D721Med (cell line): ENCODE results near the gene CDYL.

Experiments
- DNase-seq: peaks from one replicate; pipeline ENCODE4 v3.0.0; 2011; ENCODE audit warnings: low spot score; ENCODE audit not compliant: insufficient read length
- FAIRE-seq: peaks from 2 replicates; lab custom pipeline; 2011; peaks lifted over from hg19 to GRCh38; lab: Jason Lieb, UNC
- TF ChIP-seq, protein P1 (sequence below): IDR thresholded peaks from 2 replicates; pipeline ENCODE4 v1.5.1; 2012; ENCODE audit warnings: mild to moderate bottlenecking, control low read depth; ENCODE audit not compliant: insufficient read depth; ENCODE audit errors: missing control alignments

The CDYL gene

DNA sequence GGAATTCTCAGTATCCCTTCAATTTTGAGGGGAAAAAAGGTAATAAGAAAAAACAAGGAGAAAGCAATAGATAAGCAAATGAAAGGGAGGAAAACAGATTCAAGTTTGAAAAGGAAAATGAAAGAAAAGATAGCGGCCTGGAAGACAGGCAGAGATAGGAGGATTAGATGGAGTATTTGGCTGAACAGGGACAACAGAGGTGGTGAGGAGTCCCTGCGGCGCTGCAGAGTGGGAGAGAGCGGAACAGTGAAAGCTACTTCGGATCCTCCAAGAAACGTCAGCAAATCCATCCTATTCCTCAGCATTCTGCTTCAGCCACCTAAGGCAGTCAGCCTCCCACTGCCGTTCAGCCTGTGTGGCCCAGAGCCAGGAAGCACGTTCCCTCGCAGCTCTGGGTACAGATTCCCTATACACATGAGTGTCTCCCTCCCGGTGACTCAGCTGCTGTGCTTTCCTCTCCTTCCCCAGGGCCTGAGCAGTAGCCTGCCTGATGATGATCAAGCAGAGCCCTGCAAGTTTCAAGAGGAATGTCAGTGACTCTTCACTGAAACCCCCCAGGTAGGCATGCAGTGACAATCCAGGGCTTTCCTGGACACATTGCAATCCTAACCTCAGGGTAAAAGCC lies 43.4 kb upstream of the CDYL start:
- TF ChIP-seq, protein P1, sequence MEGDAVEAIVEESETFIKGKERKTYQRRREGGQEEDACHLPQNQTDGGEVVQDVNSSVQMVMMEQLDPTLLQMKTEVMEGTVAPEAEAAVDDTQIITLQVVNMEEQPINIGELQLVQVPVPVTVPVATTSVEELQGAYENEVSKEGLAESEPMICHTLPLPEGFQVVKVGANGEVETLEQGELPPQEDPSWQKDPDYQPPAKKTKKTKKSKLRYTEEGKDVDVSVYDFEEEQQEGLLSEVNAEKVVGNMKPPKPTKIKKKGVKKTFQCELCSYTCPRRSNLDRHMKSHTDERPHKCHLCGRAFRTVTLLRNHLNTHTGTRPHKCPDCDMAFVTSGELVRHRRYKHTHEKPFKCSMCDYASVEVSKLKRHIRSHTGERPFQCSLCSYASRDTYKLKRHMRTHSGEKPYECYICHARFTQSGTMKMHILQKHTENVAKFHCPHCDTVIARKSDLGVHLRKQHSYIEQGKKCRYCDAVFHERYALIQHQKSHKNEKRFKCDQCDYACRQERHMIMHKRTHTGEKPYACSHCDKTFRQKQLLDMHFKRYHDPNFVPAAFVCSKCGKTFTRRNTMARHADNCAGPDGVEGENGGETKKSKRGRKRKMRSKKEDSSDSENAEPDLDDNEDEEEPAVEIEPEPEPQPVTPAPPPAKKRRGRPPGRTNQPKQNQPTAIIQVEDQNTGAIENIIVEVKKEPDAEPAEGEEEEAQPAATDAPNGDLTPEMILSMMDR: no peak
- FAIRE-seq (no peak), DNase-seq (no peak)

DNA sequence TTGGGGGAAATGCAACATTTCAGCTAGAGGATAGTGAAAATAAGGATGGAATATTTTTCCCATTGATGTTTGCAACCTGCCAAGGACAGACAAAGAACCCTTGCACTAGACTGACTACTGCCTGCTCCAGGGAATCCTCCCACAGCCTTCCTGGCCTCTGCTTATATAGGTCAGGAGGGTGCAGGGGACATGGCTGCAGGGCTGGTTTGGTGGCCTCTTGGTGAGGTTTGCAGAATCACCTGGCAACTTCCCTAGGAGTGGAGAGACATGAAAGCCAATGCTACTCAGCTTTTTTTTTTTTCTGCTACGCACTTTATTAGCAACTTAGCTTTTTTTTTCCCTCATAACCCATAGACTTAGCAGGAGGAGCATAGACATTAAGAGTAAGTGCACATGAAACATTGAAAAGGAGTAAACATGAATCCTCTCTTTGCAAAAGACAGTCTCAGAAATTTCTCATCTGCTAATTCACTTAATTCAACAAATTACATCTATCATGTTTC lies 39.8 kb upstream of the CDYL start:
- no peak for FAIRE-seq
- TF ChIP-seq, protein P1: no peak

GRCh38 chr6:4740032-4740431 lies 36.2 kb upstream of the CDYL start:
- TF ChIP-seq, protein P1: no peak
- DNase-seq (no peak), FAIRE-seq (no peak)

More for the DNA sequence above, 39.8 kb upstream of the CDYL start:
- DNase-seq: no peak

- DNase-seq (no peak), FAIRE-seq (no peak)
- TF ChIP-seq, protein P1: no peak
Observed at GRCh38 chr6:4743062-4743461, 33.1 kb upstream of the CDYL start.

DNA sequence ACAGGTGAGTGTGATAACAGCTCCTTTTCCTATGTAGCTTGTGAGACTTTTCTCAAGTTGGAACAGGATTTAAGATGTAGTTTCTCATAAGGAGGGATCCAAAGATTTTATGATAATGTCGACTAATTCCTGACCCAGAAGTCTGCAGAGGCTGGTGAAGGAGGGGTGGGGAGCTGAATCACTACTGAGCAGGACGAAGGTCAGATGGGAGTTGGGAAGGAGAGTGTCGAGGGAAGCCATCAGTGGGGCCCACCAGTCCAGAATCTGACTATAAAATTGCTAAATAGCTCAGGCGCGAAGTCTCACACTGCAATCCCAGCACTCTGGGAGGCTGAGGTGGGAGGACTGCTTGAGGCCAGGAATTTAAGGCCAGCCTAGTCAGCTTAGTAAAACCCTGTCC lies 32.3 kb upstream of the CDYL start:
- no peak for FAIRE-seq
- TF ChIP-seq, protein P1: no peak
- no peak for DNase-seq

GRCh38 chr6:4747588-4747987 lies 28.6 kb upstream of the CDYL start:
- FAIRE-seq: no peak
- TF ChIP-seq, protein P1: no peak
- DNase-seq: no peak

GRCh38 chr6:4751823-4752464 lies 24.3 kb upstream of the CDYL start:
- FAIRE-seq: no peak
- DNase-seq: no peak
- TF ChIP-seq, protein P1: no peak
